Hepatocyte (in vitro differentiated cells): Measurements from ENCODE around the gene ATF3. TPM values are rescaled to one million over a fixed set of nuclear protein-coding genes. Genes with fewer than 3 reads are reported as not detected.

Source experiments
- DNase-seq: peaks from one replicate; pipeline ENCODE4 v3.0.0-alpha.2; 2016; ENCODE audit warnings: low spot score
- H2AFZ ChIP-seq: fragments of 200-600 bp; sonication (generic); 2 replicates; pipeline ENCODE4 v1.6.0; 2016; ENCODE audit warnings: antibody characterized with exemption, mild to moderate bottlenecking
- H3K27ac ChIP-seq: fragments of 200-600 bp; sonication (generic); 2 replicates; pipeline ENCODE4 v1.5.1; 2016; ENCODE audit warnings: mild to moderate bottlenecking
- H3K27me3 ChIP-seq: fragments of 200-600 bp; sonication (generic); 2 replicates; pipeline ENCODE4 v1.6.1; 2016
- H3K36me3 ChIP-seq: fragments of 200-600 bp; sonication (generic); replicated peaks from 2 replicates; pipeline ENCODE4 v1.5.1; 2016; ENCODE audit warnings: low read depth; ENCODE audit not compliant: insufficient read depth
- H3K4me1 ChIP-seq: fragments of 200-600 bp; sonication (generic); 2 replicates; pipeline ENCODE4 v1.5.1; 2016; ENCODE audit warnings: mild to moderate bottlenecking, moderate library complexity; ENCODE audit not compliant: insufficient read depth
- H3K4me2 ChIP-seq: fragments of 200-600 bp; sonication (generic); 2 replicates; pipeline ENCODE4 v1.6.0; 2016
- H3K4me3 ChIP-seq: fragments of 200-600 bp; sonication (generic); 2 replicates; pipeline ENCODE4 v1.5.1; 2016; ENCODE audit warnings: mild to moderate bottlenecking
- H3K79me2 ChIP-seq: fragments of 200-600 bp; sonication (generic); 2 replicates; pipeline ENCODE4 v1.6.0; 2017; ENCODE audit warnings: mild to moderate bottlenecking
- H3K9me2 ChIP-seq: fragments of 200-600 bp; sonication (generic); replicated peaks from 2 replicates; pipeline ENCODE4 v1.6.0; 2017; ENCODE audit warnings: mild to moderate bottlenecking; ENCODE audit not compliant: insufficient read depth
- H3K9me3 ChIP-seq: fragments of 200-600 bp; sonication (generic); 2 replicates; pipeline ENCODE4 v1.5.1; 2016; ENCODE audit warnings: low read depth, mild to moderate bottlenecking
- H4K20me1 ChIP-seq: fragments of 200-600 bp; sonication (generic); 2 replicates; pipeline ENCODE4 v1.6.0; 2016; ENCODE audit warnings: mild to moderate bottlenecking; ENCODE audit not compliant: insufficient read depth, poor library complexity, severe bottlenecking
- CTCF ChIP-seq: fragments of 200-600 bp; sonication (generic); IDR thresholded peaks from 2 replicates; pipeline ENCODE4 v1.5.1; 2016; ENCODE audit warnings: antibody characterized with exemption, mild to moderate bottlenecking; ENCODE audit not compliant: poor library complexity
- EZH2 ChIP-seq: fragments of 200-600 bp; sonication (generic); IDR thresholded peaks from 2 replicates; pipeline ENCODE4 v1.6.1; 2016; ENCODE audit warnings: antibody characterized with exemption, mild to moderate bottlenecking, borderline replicate concordance
- EZH2phosphoT487 ChIP-seq: fragments of 200-600 bp; sonication (generic); IDR thresholded peaks from one replicate; pipeline ENCODE4 v1.6.1; 2018; ENCODE audit warnings: antibody characterized with exemption, mild to moderate bottlenecking, low read depth, moderate library complexity; ENCODE audit not compliant: unreplicated experiment, severe bottlenecking
- WGBS: methylation state at CpG from one replicate; pipeline ENCODE4 v1.1.6; 2016; ENCODE audit warnings: low lambda C conversion rate; ENCODE audit errors: missing lambda C conversion rate; 5-methylcytosine and 5-hydroxymethylcytosine counted together
- polyA plus RNA-seq: library from polyadenylated mRNA; unstranded; fragments of >200 nt; fragmentation: Nextera tagmentation; extraction: Ambion mirVana; gene quantifications from 2 replicates; pipeline ENCODE4 v1.2.1, GENCODE V29; 2016
- total RNA-seq: library from RNA; depleted of rRNA; stranded (reverse); fragments of >200 nt; gene quantifications from 2 replicates; pipeline ENCODE4 v1.2.3, GENCODE V29; 2014

The ATF3 gene
- total and polyA plus RNA-seq, 2 experiments from 2014 or later = 128 to 129 TPM

- Histone ChIP-seq H3K4me1 (peaks cover 10% of the 10 kb centered on the region), H3K27me3 (no peaks in the 10 kb centered on the region), H3K9me2 (no peaks in the 10 kb centered on the region), H3K9me3 (no peaks in the 10 kb centered on the region), H4K20me1 (no peaks in the 10 kb centered on the region), H3K4me2 (no peak overlapping the region), H2AFZ (no peak overlapping the region), H3K36me3 (no peaks in the 10 kb centered on the region), H3K4me3 (no peak overlapping the region), H3K27ac (no peak overlapping the region), H3K79me2 (no peaks in the 10 kb centered on the region)
- 97% methylated on average over 2 of the region's 2 CpGs for WGBS
- no peak for TF ChIP-seq EZH2
- no peak for TF ChIP-seq EZH2phosphoT487
- no peak for TF ChIP-seq CTCF
- no peak for DNase-seq
Observed at GRCh38 chr1:212623603-212624002, 15.0 kb downstream of the ATF3 start.

GRCh38 chr1:212624976-212625501 lies 16.5 kb downstream of the ATF3 start:
- H3K4me2 ChIP-seq = no peak overlapping the region
- 89% methylated on average over 18 of the region's 18 CpGs for WGBS
- no peak for DNase-seq

GRCh38 chr1:212625781-212626450 lies 17.4 kb downstream of the ATF3 start:
- DNase-seq = no peak
- Histone ChIP-seq H3K9me3 (no peaks in the 10 kb centered on the region), H3K27ac (no peak overlapping the region), H2AFZ (no peak overlapping the region), H3K27me3 (no peaks in the 10 kb centered on the region), H3K9me2 (no peaks in the 10 kb centered on the region), H3K4me3 (no peak overlapping the region), H3K4me2 (no peak overlapping the region), H3K79me2 (no peaks in the 10 kb centered on the region), H4K20me1 (no peaks in the 10 kb centered on the region), H3K36me3 (no peaks in the 10 kb centered on the region), H3K4me1 (peaks cover 15% of the 10 kb centered on the region)
- TF ChIP-seq EZH2phosphoT487 (no peak), CTCF (no peak), EZH2 (no peak)
- 95% methylated on average over 19 of the region's 19 CpGs for WGBS

More at GRCh38 chr1:212624976-212625501, 16.5 kb downstream of the ATF3 start:
- Histone ChIP-seq H3K9me2 (no peaks in the 10 kb centered on the region), H3K9me3 (no peaks in the 10 kb centered on the region), H3K27ac (no peak overlapping the region), H4K20me1 (no peaks in the 10 kb centered on the region), H3K4me3 (no peak overlapping the region), H3K36me3 (no peaks in the 10 kb centered on the region), H3K27me3 (no peaks in the 10 kb centered on the region), H2AFZ (no peak overlapping the region), H3K79me2 (no peaks in the 10 kb centered on the region), H3K4me1 (peaks cover 15% of the 10 kb centered on the region)
- no peak for TF ChIP-seq CTCF
- TF ChIP-seq EZH2 = no peak
- no peak for TF ChIP-seq EZH2phosphoT487
